Measurements from ENCODE around the gene ZNRF1.
"Not testable (repeated sequence)": the region's sequence is repeated elsewhere in the genome, so short reads cannot be mapped to it uniquely, and the experiment has no call there.

The ZNRF1 gene

DNA sequence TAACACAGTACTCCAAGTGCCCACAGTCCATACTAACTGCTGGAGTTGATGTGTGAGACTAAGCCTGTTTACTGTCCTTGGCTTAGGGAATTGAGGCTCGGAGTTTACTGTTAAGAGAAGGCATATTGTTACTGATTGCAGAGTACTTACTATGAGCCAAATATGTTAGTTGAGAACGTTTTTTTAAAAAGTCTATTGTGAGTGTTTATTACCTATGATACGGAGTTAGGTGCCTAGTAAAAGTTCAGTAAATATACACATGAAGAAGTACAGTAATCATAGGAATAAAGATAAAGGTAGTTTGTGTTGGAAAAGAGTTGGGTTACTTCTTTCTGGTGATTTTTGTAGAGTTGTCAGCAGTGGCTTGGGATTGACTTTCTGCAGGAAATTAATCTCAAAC lies 25.4 kb downstream of the ZNRF1 start:
- H3K36me3 ChIP-seq (ENCODE audit: control insufficient read depth in 1 of 2, insufficient read depth in 2 of 2, low read length in 2 of 2), result peaks cover 0 to 3% of the 10 kb centered on the region in 2 donors
- no peaks in the 10 kb centered on the region for H3K4me1 ChIP-seq (ENCODE audit: control insufficient read depth in 1 of 2, insufficient read depth in 2 of 2, low read length in 2 of 2)
- H3K9me3 ChIP-seq (ENCODE audit: control insufficient read depth in 1 of 2, low read length in 2 of 2), result peaks cover 4 to 9% of the 10 kb centered on the region in 2 donors
- no peak overlapping the region for H3K27ac ChIP-seq (ENCODE audit: low read depth, low read length)
- no peak overlapping the region for H3K4me3 ChIP-seq (ENCODE audit: low read depth in 1 of 2, low read length in 2 of 2)
- H3K27me3 ChIP-seq (ENCODE audit: control insufficient read depth in 1 of 2, insufficient read depth in 2 of 2, low read length in 2 of 2), result no peaks in the 10 kb centered on the region
- H3K9ac ChIP-seq (ENCODE audit: low read depth in 1 of 2, low read length in 2 of 2), result no peak overlapping the region

DNA sequence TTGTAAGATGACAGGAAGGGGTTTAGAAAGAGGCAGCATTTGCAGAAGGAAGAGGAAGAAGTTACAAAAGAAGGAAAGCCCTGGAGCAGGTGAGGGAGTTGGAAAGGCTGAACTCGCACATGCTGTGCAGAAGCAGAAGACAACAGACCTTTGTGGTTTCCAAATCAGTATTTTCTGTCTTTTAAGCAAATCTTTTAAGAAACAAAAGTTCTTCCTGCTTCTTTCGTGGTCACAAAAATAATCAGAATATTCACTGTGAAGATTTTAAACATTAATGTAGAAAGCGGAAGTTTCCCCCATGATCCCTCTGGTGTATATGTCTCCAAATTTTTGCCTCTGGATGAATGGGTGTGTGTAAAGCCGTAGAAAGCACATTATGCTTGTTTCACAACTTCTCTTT lies 25.8 kb downstream of the ZNRF1 start:
- no peaks in the 10 kb centered on the region for H3K27me3 ChIP-seq (ENCODE audit: control insufficient read depth in 1 of 2, insufficient read depth in 2 of 2, low read length in 2 of 2)
- no peak overlapping the region for H3K27ac ChIP-seq (ENCODE audit: low read depth, low read length)
- no peak overlapping the region for H3K4me3 ChIP-seq (ENCODE audit: low read depth in 1 of 2, low read length in 2 of 2)
- no peaks in the 10 kb centered on the region for H3K4me1 ChIP-seq (ENCODE audit: control insufficient read depth in 1 of 2, insufficient read depth in 2 of 2, low read length in 2 of 2)
- peaks cover 0 to 3% of the 10 kb centered on the region in 2 donors for H3K36me3 ChIP-seq (ENCODE audit: control insufficient read depth in 1 of 2, insufficient read depth in 2 of 2, low read length in 2 of 2)
- H3K9ac ChIP-seq (ENCODE audit: low read depth in 1 of 2, low read length in 2 of 2), result no peak overlapping the region
- H3K9me3 ChIP-seq (ENCODE audit: control insufficient read depth in 1 of 2, low read length in 2 of 2), result peaks cover 4 to 9% of the 10 kb centered on the region in 2 donors

DNA sequence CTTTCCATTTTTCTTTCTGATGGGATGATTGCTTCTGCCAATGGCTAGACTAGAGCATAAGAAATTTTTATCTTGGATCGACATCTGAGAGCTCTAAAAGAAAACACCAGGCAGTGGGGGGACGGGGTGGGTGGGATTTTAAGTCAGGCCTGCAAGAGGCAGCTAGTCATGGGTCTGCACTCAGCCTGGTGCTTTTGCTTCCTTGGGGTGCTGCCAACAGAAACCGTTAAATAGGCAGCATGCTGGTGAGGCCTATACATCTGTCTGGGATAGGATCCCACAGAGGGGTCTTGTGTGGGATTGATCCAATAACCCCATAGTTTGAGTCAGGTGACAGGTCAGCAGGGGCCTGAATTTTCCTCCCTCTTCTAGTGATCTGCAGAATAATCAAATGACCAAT lies 26.9 kb downstream of the ZNRF1 start:
- peaks cover 0 to 3% of the 10 kb centered on the region in 2 donors for H3K36me3 ChIP-seq (ENCODE audit: control insufficient read depth in 1 of 2, insufficient read depth in 2 of 2, low read length in 2 of 2)
- H3K4me1 ChIP-seq (ENCODE audit: control insufficient read depth in 1 of 2, insufficient read depth in 2 of 2, low read length in 2 of 2), result no peaks in the 10 kb centered on the region
- H3K9ac ChIP-seq (ENCODE audit: low read depth in 1 of 2, low read length in 2 of 2), result no peak overlapping the region
- peaks cover 4 to 8% of the 10 kb centered on the region in 2 donors for H3K9me3 ChIP-seq (ENCODE audit: control insufficient read depth in 1 of 2, low read length in 2 of 2)
- no peak overlapping the region for H3K27ac ChIP-seq (ENCODE audit: low read depth, low read length)
- H3K27me3 ChIP-seq (ENCODE audit: control insufficient read depth in 1 of 2, insufficient read depth in 2 of 2, low read length in 2 of 2), result no peaks in the 10 kb centered on the region
- no peak overlapping the region for H3K4me3 ChIP-seq (ENCODE audit: low read depth in 1 of 2, low read length in 2 of 2)

DNA sequence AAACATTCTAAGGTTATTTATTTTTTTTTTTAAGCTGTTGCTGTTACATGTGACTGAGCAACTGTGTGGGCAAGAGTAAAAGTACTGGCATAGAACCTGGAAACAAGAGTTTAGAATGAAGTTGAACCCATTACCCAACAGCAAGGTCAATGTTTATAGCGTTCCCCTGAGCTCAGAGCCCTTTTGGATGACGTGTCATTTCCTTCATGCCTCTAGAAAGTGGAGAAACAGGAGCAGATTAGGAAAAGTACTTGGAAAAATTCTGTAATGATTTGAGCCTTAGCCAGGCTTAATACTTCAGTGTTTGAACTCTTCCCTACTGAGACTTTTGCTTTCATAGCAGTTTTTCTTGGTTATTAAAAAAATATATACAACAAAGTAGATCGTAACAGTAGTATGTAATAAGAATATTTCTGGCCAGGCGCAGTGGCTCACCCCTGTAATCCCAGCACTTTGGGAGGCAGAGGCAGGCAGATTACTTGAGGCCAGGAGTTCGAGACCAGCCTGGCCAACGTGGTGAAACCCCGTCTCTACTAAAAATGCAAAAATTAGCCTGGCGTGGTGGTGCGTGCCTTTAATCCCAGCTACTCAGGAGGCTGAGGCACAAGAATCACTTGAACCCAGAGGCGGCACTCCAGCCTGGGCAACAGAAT lies 27.5 kb downstream of the ZNRF1 start:
- H3K4me3 ChIP-seq (ENCODE audit: low read depth in 1 of 2, low read length in 2 of 2); H3K27me3 ChIP-seq (ENCODE audit: control insufficient read depth in 1 of 2, insufficient read depth in 2 of 2, low read length in 2 of 2); H3K4me1 ChIP-seq (ENCODE audit: control insufficient read depth in 1 of 2, insufficient read depth in 2 of 2, low read length in 2 of 2); H3K9me3 ChIP-seq (ENCODE audit: control insufficient read depth in 1 of 2, low read length in 2 of 2); H3K9ac ChIP-seq (ENCODE audit: low read depth in 1 of 2, low read length in 2 of 2); H3K27ac ChIP-seq (ENCODE audit: low read depth, low read length); H3K36me3 ChIP-seq (ENCODE audit: control insufficient read depth in 1 of 2, insufficient read depth in 2 of 2, low read length in 2 of 2): not testable (repeated sequence)

DNA sequence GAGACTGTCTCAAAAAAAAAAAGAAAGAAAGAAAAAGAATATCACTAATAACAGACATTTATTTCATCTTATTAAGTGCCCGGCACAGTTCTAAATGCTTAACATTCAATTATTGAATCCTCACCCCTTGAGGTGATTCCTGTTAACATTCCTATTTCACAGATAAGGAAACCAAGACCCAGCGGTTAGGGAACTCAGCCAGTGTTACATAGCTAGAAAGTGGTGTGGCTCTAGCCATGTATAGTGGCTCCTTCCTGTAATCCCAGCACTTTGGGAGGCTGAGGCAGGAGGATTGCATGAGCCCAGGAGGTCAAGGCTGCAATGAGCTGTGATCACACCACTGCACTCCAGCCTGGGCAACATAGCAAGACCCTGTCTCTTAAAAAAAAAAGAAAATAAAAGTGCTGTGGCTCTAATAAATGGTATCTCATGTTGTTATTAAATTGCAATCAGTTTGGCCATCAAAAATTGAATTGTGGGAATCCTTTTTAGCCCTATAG lies 28.1 kb downstream of the ZNRF1 start:
- Histone ChIP-seq H3K9me3 (ENCODE audit: control insufficient read depth in 1 of 2, low read length in 2 of 2) (no peaks in the 10 kb centered on the region), H3K27ac (ENCODE audit: low read depth, low read length) (no peak overlapping the region), H3K4me1 (ENCODE audit: control insufficient read depth in 1 of 2, insufficient read depth in 2 of 2, low read length in 2 of 2) (no peaks in the 10 kb centered on the region), H3K9ac (ENCODE audit: low read depth in 1 of 2, low read length in 2 of 2) (no peak overlapping the region), H3K36me3 (ENCODE audit: control insufficient read depth in 1 of 2, insufficient read depth in 2 of 2, low read length in 2 of 2) (no peaks in the 10 kb centered on the region), H3K4me3 (ENCODE audit: low read depth in 1 of 2, low read length in 2 of 2) (no peak overlapping the region), H3K27me3 (ENCODE audit: control insufficient read depth in 1 of 2, insufficient read depth in 2 of 2, low read length in 2 of 2) (no peaks in the 10 kb centered on the region)

DNA sequence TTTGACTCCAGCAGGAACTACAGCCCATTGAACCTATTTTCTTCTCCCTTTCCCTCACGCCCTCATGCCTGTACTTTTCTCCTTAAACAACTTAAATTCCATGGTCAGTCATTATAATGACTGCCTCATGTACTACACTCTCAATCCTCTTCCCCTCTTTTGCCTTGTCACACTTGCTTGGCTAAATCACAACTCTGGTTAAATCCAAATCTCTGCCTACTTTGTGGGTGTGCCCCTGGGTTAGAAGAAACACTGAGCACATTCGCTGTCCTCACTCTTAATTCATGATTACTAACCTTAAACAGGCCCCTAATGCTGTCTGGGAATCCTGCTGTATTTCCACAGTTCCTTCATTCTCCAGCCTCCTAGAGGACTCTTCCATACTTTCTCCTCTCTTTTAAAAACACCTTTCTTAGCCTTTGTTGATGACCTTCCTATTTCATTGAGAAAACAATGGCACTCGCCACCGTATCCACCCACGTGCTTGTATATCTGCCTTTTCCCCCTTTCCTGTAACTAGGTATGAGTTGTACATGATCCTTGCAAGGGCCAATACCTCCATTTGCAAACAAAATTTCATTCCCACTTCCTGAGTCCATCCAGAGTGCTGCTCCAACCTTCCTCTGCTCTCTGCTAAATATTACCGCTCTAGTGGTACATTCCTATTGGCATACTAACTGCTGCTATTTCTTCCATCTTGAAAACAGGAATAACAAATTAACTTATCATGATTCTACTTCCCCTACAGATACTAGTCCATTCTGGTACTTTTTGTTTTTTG lies 28.9 kb downstream of the ZNRF1 start:
- no peak overlapping the region for H3K9ac ChIP-seq (ENCODE audit: low read depth in 1 of 2, low read length in 2 of 2)
- H3K9me3 ChIP-seq (ENCODE audit: control insufficient read depth in 1 of 2, low read length in 2 of 2), result no peaks in the 10 kb centered on the region
- no peak overlapping the region for H3K4me3 ChIP-seq (ENCODE audit: low read depth in 1 of 2, low read length in 2 of 2)
- H3K36me3 ChIP-seq (ENCODE audit: control insufficient read depth in 1 of 2, insufficient read depth in 2 of 2, low read length in 2 of 2), result no peaks in the 10 kb centered on the region
- no peaks in the 10 kb centered on the region for H3K4me1 ChIP-seq (ENCODE audit: control insufficient read depth in 1 of 2, insufficient read depth in 2 of 2, low read length in 2 of 2)
- no peaks in the 10 kb centered on the region for H3K27me3 ChIP-seq (ENCODE audit: control insufficient read depth in 1 of 2, insufficient read depth in 2 of 2, low read length in 2 of 2)
- H3K27ac ChIP-seq (ENCODE audit: low read depth, low read length), result no peak overlapping the region

DNA sequence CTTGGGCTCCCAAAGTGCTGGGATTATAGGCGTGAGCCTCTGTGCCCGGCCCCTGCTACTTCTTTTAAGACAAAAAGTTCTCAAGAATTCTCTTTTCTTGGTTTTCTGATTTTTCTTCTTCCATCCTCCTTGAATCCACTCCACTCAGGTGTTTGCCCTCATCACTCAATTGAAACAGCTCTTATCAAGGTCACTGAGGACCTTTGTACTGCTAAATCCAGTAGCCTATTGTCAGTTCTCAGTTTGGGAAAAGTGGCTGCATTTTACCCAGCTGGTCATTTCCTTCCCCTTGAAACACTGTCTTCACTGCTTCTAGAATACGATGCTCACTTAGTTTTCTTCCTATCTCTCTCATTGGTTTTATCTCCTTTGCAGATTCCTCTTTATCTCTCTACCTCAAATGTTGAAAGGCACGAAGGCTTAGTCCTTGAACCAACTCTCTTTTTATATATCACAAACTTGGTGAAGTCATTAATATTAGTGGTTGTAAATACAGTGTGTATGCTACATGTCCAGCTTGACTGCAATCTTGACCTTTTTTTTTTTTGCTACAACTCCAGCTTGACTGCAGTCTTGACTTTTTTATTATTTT lies 29.8 kb downstream of the ZNRF1 start:
- H3K36me3 ChIP-seq (ENCODE audit: control insufficient read depth in 1 of 2, insufficient read depth in 2 of 2, low read length in 2 of 2), result no peaks in the 10 kb centered on the region
- H3K9ac ChIP-seq (ENCODE audit: low read depth in 1 of 2, low read length in 2 of 2), result no peak overlapping the region
- no peak overlapping the region for H3K27ac ChIP-seq (ENCODE audit: low read depth, low read length)

DNA sequence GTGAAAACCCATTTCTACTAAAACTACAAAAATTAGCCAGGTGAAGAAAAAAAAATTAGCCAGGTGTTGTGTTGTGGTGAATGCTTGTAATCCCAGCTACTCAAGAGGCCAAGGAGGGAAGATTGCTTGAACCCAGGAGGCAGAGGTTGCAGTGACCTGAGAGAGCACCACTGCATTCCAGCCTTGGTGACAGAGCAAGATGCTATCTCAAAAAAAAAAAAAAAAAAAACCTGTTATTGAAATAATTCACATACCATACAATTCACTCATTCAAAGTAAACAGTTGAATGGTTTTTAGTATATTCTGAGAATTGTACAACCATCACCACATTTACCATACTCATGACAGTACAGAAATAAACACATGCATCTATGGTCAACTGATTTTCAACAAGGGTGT lies 31.0 kb downstream of the ZNRF1 start:
- Histone ChIP-seq H3K9ac (ENCODE audit: low read depth in 1 of 2, low read length in 2 of 2) (no peak overlapping the region), H3K4me1 (ENCODE audit: control insufficient read depth in 1 of 2, insufficient read depth in 2 of 2, low read length in 2 of 2) (no peaks in the 10 kb centered on the region), H3K9me3 (ENCODE audit: control insufficient read depth in 1 of 2, low read length in 2 of 2) (no peaks in the 10 kb centered on the region), H3K27ac (ENCODE audit: low read depth, low read length) (no peak overlapping the region), H3K27me3 (ENCODE audit: control insufficient read depth in 1 of 2, insufficient read depth in 2 of 2, low read length in 2 of 2) (no peaks in the 10 kb centered on the region), H3K4me3 (ENCODE audit: low read depth in 1 of 2, low read length in 2 of 2) (no peak overlapping the region), H3K36me3 (ENCODE audit: control insufficient read depth in 1 of 2, insufficient read depth in 2 of 2, low read length in 2 of 2) (no peaks in the 10 kb centered on the region)

More for the DNA sequence above, 29.8 kb downstream of the ZNRF1 start:
- H3K4me1 ChIP-seq (ENCODE audit: control insufficient read depth in 1 of 2, insufficient read depth in 2 of 2, low read length in 2 of 2), result no peaks in the 10 kb centered on the region
- H3K4me3 ChIP-seq (ENCODE audit: low read depth in 1 of 2, low read length in 2 of 2), result no peak overlapping the region
- H3K27me3 ChIP-seq (ENCODE audit: control insufficient read depth in 1 of 2, insufficient read depth in 2 of 2, low read length in 2 of 2), result no peaks in the 10 kb centered on the region
- no peaks in the 10 kb centered on the region for H3K9me3 ChIP-seq (ENCODE audit: control insufficient read depth in 1 of 2, low read length in 2 of 2)

DNA sequence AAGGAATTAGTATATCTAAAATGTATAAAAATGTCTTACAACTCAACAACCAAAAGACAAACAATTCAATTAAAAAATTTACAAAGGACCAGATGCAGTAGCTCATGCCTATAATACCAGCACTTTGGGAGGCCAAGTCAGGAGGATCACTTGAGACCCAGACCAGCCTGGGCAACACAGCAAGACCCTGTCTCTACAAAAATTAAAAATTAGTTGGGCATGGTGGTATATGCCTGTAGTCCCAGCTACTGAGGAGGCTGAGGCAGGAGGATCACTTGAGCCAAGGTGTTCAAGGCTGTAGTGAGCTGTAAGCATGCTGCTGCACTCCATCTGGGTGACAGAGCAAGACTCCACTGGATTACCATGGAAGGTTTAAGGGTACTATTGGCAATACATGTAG lies 33.8 kb downstream of the ZNRF1 start:
- peaks cover 1 to 4% of the 10 kb centered on the region in 2 donors for H3K9me3 ChIP-seq (ENCODE audit: control insufficient read depth in 1 of 2, low read length in 2 of 2)
- H3K36me3 ChIP-seq (ENCODE audit: control insufficient read depth in 1 of 2, insufficient read depth in 2 of 2, low read length in 2 of 2), result peaks cover 4 to 5% of the 10 kb centered on the region in 2 donors
- no peaks in the 10 kb centered on the region for H3K4me1 ChIP-seq (ENCODE audit: control insufficient read depth in 1 of 2, insufficient read depth in 2 of 2, low read length in 2 of 2)
- H3K27ac ChIP-seq (ENCODE audit: low read depth, low read length), result no peak overlapping the region
- H3K27me3 ChIP-seq (ENCODE audit: control insufficient read depth in 1 of 2, insufficient read depth in 2 of 2, low read length in 2 of 2), result no peaks in the 10 kb centered on the region
- no peak overlapping the region for H3K9ac ChIP-seq (ENCODE audit: low read depth in 1 of 2, low read length in 2 of 2)
- H3K4me3 ChIP-seq (ENCODE audit: low read depth in 1 of 2, low read length in 2 of 2), result no peak overlapping the region

DNA sequence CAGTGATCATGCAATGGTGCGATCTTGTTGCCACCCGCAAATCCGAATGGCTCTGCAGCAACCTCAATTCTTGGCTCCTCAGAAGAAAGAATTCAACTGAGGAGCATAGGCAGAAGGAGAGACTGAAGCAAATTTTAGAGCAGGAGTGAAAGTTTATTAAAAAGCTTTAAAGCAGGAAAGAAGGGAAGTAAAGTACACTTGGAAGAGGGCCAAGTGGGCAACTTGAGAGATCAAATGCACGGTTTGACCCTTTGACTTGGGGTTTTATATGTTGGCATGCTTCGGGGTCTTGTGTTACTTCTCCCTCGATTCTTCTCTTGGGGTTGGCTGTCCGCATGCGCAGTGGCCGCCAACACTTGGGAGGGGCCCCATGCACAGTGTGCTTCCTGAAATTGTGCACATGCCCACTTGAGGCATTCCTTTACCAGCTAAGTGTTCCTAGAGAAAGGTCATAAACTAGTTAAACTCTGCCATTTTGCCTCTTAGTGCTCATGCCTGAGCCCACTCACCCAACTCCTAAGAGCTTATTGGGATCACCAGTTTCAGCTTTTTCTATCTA lies 36.7 kb downstream of the ZNRF1 start:
- Histone ChIP-seq H3K9ac (ENCODE audit: low read depth in 1 of 2, low read length in 2 of 2) (no peak overlapping the region), H3K9me3 (ENCODE audit: control insufficient read depth in 1 of 2, low read length in 2 of 2) (peaks cover 4 to 10% of the 10 kb centered on the region in 2 donors), H3K4me1 (ENCODE audit: control insufficient read depth in 1 of 2, insufficient read depth in 2 of 2, low read length in 2 of 2) (no peaks in the 10 kb centered on the region), H3K4me3 (ENCODE audit: low read depth in 1 of 2, low read length in 2 of 2) (no peak overlapping the region), H3K36me3 (ENCODE audit: control insufficient read depth in 1 of 2, insufficient read depth in 2 of 2, low read length in 2 of 2) (peaks cover 5 to 6% of the 10 kb centered on the region in 2 donors), H3K27ac (ENCODE audit: low read depth, low read length) (no peak overlapping the region), H3K27me3 (ENCODE audit: control insufficient read depth in 1 of 2, insufficient read depth in 2 of 2, low read length in 2 of 2) (no peaks in the 10 kb centered on the region)
